ENCODE results near the gene TAGAP.
A peak's percentile ranks its signal among the peaks of the same experiment; 100 is the strongest.

TAGAP gene

GRCh38 chr6:159043947-159044346 is 844 bp downstream of the TAGAP start:
- ChIA-PET CTCF (interaction anchor here (0.7 to 1.1 kb wide), 5 partner anchors 11 to 92 kb away, joined by 3 to 4 read pairs (median 3); no protein-coding TSS in a partner anchor), POLR2A (no interaction called here)
- DNase-seq (ENCODE audit: extremely low spot score) = no peak
- no peak for TF ChIP-seq TARDBP (IDR thresholded peaks at IDR 0.05)
- no peak for TF ChIP-seq PKNOX1 (IDR thresholded peaks at IDR 0.05)
- TF ChIP-seq SUZ12 (IDR thresholded peaks at IDR 0.05) = no peak
- TF ChIP-seq NFRKB (IDR thresholded peaks at IDR 0.05) = no peak
- TF ChIP-seq HDGF (IDR thresholded peaks at IDR 0.05; ENCODE audit: borderline replicate concordance) = no peak
- TF ChIP-seq SP1 (IDR thresholded peaks at IDR 0.05) = no peak
- no peak for TF ChIP-seq FOXA1 (IDR thresholded peaks at IDR 0.05)

GRCh38 chr6:159043251-159043650 is 1.5 kb downstream of the TAGAP start:
- TF ChIP-seq HDGF (IDR thresholded peaks at IDR 0.05; ENCODE audit: borderline replicate concordance) (no peak), CTBP1 (IDR thresholded peaks at IDR 0.05; ENCODE audit: borderline replicate concordance) (no peak), NFRKB (IDR thresholded peaks at IDR 0.05) (no peak), SP1 (IDR thresholded peaks at IDR 0.05) (no peak), TARDBP (IDR thresholded peaks at IDR 0.05) (no peak), FOXM1 (IDR thresholded peaks at IDR 0.05; ENCODE audit: borderline replicate concordance) (no peak), FOXA1 (IDR thresholded peaks at IDR 0.05) (no peak), ELF4 (IDR thresholded peaks at IDR 0.05) (no peak), FOXK2 (IDR thresholded peaks at IDR 0.05) (no peak), PKNOX1 (IDR thresholded peaks at IDR 0.05) (no peak), LEF1 (IDR thresholded peaks at IDR 0.05; ENCODE audit: borderline replicate concordance) (no peak), SUZ12 (IDR thresholded peaks at IDR 0.05) (no peak)
- no peak for DNase-seq (ENCODE audit: extremely low spot score)
- ChIA-PET POLR2A (no interaction called here), CTCF (interaction anchor here (0.6 to 1.3 kb wide), 9 partner anchors 11 to 92 kb away, joined by 3 to 6 read pairs (median 3); no protein-coding TSS in a partner anchor)

- POLR2A ChIA-PET = no interaction called here
- TF ChIP-seq FOXA1 (IDR thresholded peaks at IDR 0.05) (no peak), ELF4 (IDR thresholded peaks at IDR 0.05) (no peak), NFRKB (IDR thresholded peaks at IDR 0.05) (no peak), SP1 (IDR thresholded peaks at IDR 0.05) (no peak), CTBP1 (IDR thresholded peaks at IDR 0.05; ENCODE audit: borderline replicate concordance) (no peak), PKNOX1 (IDR thresholded peaks at IDR 0.05) (no peak), TARDBP (IDR thresholded peaks at IDR 0.05) (no peak), BHLHE40 (IDR thresholded peaks at IDR 0.05; ENCODE audit: borderline replicate concordance) (no peak), LEF1 (IDR thresholded peaks at IDR 0.05; ENCODE audit: borderline replicate concordance) (no peak), FOXM1 (IDR thresholded peaks at IDR 0.05; ENCODE audit: borderline replicate concordance) (no peak), SUZ12 (IDR thresholded peaks at IDR 0.05) (no peak), HDGF (IDR thresholded peaks at IDR 0.05; ENCODE audit: borderline replicate concordance) (no peak), ARNT (IDR thresholded peaks at IDR 0.05) (no peak), ZNF384 (IDR thresholded peaks at IDR 0.05) (no peak), FOXK2 (IDR thresholded peaks at IDR 0.05) (no peak), L3MBTL2 (conservative IDR thresholded peaks at IDR 0.05) (no peak)
- no peak for DNase-seq (ENCODE audit: extremely low spot score)
- CTCF ChIA-PET = interaction anchor here (0.7 to 1.8 kb wide), 6 partner anchors 13 to 91 kb away, joined by 3 to 9 read pairs (median 5); no protein-coding TSS in a partner anchor
Measured at GRCh38 chr6:159042826-159043181, 2.0 kb downstream of the TAGAP start.

- TF ChIP-seq HDGF (IDR thresholded peaks at IDR 0.05; ENCODE audit: borderline replicate concordance) (no peak), FOXA1 (IDR thresholded peaks at IDR 0.05) (no peak), PKNOX1 (IDR thresholded peaks at IDR 0.05) (no peak), CTBP1 (IDR thresholded peaks at IDR 0.05; ENCODE audit: borderline replicate concordance) (no peak), TARDBP (IDR thresholded peaks at IDR 0.05) (no peak), LEF1 (IDR thresholded peaks at IDR 0.05; ENCODE audit: borderline replicate concordance) (no peak), FOXK2 (IDR thresholded peaks at IDR 0.05) (no peak), SUZ12 (IDR thresholded peaks at IDR 0.05) (no peak), ELF4 (IDR thresholded peaks at IDR 0.05) (no peak)
- CTCF ChIA-PET = interaction anchor here (0.7 to 2.5 kb wide), 8 partner anchors 14 to 92 kb away, joined by 3 to 9 read pairs (median 5); no protein-coding TSS in a partner anchor
- POLR2A ChIA-PET = no interaction called here
- peak; percentile 83 for DNase-seq (ENCODE audit: extremely low spot score)
Measured at GRCh38 chr6:159042003-159042825, 2.6 kb downstream of the TAGAP start.

GRCh38 chr6:159041181-159041580 is 3.6 kb downstream of the TAGAP start:
- ChIA-PET CTCF (interaction anchor here (0.9 to 2.5 kb wide), 4 partner anchors 22 to 93 kb away, joined by 3 to 9 read pairs (median 6); no protein-coding TSS in a partner anchor), POLR2A (no interaction called here)
- no peak for TF ChIP-seq CTBP1 (IDR thresholded peaks at IDR 0.05; ENCODE audit: borderline replicate concordance)
- TF ChIP-seq FOXK2 (IDR thresholded peaks at IDR 0.05) = no peak
- TF ChIP-seq TARDBP (IDR thresholded peaks at IDR 0.05) = no peak
- TF ChIP-seq NFRKB (IDR thresholded peaks at IDR 0.05) = no peak
- no peak for TF ChIP-seq BHLHE40 (IDR thresholded peaks at IDR 0.05; ENCODE audit: borderline replicate concordance)
- TF ChIP-seq SUZ12 (IDR thresholded peaks at IDR 0.05) = no peak
- no peak for TF ChIP-seq HDGF (IDR thresholded peaks at IDR 0.05; ENCODE audit: borderline replicate concordance)
- no peak for TF ChIP-seq ZNF384 (IDR thresholded peaks at IDR 0.05)
- TF ChIP-seq FOXA1 (IDR thresholded peaks at IDR 0.05) = no peak
- TF ChIP-seq PKNOX1 (IDR thresholded peaks at IDR 0.05) = no peak
- no peak for TF ChIP-seq L3MBTL2 (conservative IDR thresholded peaks at IDR 0.05)
- no peak for TF ChIP-seq ELF4 (IDR thresholded peaks at IDR 0.05)
- no peak for TF ChIP-seq SP1 (IDR thresholded peaks at IDR 0.05)
- no peak for TF ChIP-seq FOXM1 (IDR thresholded peaks at IDR 0.05; ENCODE audit: borderline replicate concordance)
- TF ChIP-seq ARNT (IDR thresholded peaks at IDR 0.05) = no peak
- no peak for TF ChIP-seq LEF1 (IDR thresholded peaks at IDR 0.05; ENCODE audit: borderline replicate concordance)
- DNase-seq (ENCODE audit: extremely low spot score) = no peak

Data from HEK293T (cell line).